GM12874 (cell line): Measurements from ENCODE around the gene NGEF.

ENCODE experiments used
- TF ChIP-seq, protein P1 (sequence below): IDR thresholded peaks from 2 replicates; pipeline ENCODE4 v1.5.1; 2011; ENCODE audit warnings: low read depth, mild to moderate bottlenecking, control low read depth, low read length, moderate library complexity; ENCODE audit not compliant: insufficient read depth

The NGEF gene

GRCh38 chr2:233040571-233040970 lies 27.5 kb upstream of the NGEF start:
- TF ChIP-seq, protein P1, sequence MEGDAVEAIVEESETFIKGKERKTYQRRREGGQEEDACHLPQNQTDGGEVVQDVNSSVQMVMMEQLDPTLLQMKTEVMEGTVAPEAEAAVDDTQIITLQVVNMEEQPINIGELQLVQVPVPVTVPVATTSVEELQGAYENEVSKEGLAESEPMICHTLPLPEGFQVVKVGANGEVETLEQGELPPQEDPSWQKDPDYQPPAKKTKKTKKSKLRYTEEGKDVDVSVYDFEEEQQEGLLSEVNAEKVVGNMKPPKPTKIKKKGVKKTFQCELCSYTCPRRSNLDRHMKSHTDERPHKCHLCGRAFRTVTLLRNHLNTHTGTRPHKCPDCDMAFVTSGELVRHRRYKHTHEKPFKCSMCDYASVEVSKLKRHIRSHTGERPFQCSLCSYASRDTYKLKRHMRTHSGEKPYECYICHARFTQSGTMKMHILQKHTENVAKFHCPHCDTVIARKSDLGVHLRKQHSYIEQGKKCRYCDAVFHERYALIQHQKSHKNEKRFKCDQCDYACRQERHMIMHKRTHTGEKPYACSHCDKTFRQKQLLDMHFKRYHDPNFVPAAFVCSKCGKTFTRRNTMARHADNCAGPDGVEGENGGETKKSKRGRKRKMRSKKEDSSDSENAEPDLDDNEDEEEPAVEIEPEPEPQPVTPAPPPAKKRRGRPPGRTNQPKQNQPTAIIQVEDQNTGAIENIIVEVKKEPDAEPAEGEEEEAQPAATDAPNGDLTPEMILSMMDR = no peak

DNA sequence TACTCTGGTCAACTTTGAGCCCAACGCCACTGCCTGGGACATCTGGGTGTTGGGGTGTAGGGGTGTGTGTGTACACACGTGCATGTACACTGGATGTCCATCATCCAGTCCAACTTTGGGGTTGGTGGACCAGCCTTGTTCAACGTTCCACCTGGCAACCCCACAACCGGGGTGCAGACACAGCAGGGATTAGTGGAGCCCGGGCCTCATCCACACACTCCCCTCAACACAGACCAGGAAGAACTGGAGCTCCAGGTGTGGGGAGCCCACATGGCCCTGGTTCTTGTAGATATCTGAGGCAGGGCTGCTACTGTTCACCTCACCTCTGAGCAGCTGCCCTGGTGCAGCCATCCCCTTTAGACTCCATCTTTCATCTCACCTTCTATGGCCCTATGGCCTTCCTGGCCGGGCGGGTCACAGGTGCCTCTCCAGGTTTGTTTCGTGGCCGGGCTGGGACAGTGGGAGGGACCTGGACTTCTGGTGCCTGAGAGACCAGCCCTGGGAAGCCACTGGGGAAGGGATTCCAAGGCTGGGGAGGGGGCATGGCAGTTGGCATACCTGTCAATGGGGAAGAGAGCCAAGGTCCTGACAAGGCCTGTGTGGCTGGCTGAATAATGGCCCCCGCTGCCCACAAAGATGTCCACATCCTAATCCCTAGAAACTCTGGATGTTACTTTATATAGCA lies 26.9 kb upstream of the NGEF start:
- TF ChIP-seq, protein P1 = no peak

DNA sequence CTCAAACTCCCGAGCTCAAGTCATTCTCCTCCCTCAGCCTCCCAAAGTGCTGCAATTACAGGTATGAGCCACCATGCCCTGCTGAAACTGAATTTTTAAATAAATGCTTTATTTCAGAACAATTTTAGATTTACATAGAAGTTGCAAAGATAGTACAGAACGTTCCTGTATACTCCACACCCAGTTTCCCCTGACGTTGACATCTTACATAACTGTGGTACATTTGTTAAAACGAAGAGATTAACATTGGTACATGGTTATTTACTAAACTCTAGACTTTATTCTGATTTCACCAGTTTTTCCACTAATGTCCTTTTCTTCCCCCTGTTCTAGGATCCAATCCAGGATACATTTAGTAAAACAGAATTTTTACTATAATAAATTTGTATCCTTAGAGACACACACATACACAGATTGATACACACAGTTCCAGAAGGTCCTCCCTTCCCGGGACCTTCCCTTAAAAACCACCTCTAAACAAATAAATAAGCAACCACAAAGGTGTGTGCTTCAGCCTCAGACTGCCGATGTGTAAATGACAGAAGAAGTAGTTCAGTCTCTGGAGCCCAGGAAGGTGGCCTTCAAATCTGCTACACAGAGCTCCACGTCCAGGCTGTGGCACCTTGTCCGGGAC lies 26.3 kb upstream of the NGEF start:
- TF ChIP-seq, protein P1 = no peak

DNA sequence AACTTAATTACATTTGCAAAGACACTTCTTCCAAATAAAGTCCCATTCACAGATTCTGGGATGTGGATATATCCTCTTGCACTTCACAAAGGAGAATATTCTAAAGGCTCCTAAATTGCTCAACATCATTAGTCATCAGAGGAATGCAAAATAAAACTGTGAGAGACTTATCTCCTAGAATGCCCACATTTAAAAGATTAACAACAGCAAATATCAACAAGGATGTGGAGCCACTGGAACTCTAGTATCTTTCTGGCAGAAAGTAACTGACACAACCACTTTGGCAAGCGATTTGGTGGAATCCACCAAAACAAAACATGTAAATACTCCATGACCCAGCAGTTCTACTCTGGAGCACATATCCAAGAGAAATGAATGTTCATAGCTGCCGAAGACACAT lies 24.0 kb upstream of the NGEF start:
- TF ChIP-seq, protein P1 = no peak

DNA sequence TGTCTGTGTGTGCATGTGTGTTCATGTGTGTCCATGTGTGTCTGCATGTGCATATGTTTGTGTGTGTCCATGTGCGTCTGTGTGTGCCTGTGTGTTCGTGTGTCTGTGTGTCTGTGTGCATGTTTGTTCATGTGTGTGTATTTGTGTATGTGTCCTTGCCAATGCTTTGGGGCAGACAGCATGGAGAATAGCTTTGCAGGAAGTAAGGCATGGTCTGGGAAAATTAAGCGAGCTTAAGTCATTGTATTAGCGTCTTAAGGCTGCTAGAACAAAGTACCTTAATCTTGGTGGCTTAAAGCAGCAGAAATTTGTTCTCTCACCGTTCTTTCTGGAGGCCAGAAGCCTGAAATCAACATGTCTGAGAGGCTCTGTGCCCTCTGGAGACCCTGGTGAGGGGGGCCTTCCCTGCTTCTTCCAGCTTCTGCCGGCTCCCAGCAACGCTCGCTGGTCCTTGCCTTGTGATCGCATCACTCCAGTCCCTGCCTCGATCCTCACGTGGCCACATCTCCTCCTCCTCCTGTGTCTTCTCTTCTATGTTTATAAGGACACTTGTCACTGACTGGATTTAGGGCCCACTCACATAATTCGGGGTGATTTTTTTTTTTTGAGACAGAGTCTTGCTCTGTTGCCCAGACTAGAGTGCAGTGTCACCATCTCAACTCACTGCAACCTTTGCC lies 23.2 kb upstream of the NGEF start:
- TF ChIP-seq, protein P1 = no peak

DNA sequence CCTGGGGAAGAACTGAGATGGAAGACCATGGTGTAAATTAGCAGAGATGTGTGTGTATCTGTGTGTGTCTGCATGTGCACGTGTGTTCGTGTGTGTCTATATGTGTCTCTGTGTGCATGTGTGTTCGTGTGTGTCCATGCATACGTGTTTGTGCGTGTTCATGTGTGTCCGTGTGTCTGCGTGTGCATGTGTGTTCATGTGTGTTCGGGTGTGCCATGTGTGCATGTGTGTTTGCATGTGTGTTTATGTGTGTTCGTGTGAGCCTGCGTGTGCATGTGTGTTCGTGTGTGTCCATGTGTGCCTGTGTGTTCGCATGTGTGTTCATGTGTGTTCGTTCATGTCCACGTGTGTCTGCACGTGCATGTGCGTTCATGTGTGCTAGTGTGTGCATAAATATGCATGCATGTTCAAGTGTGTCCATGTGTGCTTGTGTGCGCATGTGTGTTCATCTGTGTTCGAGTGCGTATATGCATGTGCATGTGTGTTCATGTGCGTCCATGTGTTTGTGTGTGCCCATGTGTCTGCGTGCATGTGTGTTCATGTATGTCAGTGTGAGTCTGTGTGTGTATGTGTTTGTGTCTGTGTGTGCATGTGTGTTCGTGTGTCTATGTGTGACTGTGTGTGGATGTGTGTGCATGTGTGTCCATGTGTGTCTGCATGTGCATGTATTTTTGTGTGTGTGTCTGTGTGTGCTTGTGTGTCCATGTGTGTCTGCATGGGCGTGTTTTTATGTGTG lies 22.5 kb upstream of the NGEF start:
- TF ChIP-seq, protein P1 = no peak
